ENCODE measurements around the gene TMEM242.

TMEM242 gene

DNA sequence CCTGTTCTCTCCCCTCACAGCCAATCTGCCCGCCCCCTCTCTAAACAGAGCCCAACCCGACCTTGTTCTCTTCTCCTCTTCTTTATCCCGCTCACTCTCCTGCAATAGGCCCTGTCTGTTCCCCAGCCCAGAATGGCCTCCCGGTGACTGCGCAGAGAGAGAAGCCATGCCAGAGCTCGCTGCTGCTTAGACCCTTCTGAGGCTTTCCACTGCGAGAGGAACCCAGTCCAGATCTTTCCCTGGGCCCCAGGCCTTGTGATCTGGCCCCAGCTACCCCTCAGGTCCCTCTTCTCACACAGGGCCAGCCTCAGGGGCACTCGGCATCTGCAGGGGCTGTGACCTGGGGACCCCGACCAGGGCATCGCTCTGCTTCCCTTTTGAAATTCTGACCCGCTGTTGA lies 58.1 kb downstream of the TMEM242 start:
- Mint-ChIP-seq H3K27ac (no peak overlapping the region), H3K27me3 (no peaks in the 10 kb centered on the region), H3K4me1 (ENCODE audit: low read depth) (no peaks in the 10 kb centered on the region), H3K36me3 (ENCODE audit: low read depth) (no peaks in the 10 kb centered on the region), H3K4me3 (no peak overlapping the region), H3K9me3 (peaks cover 3% of the 10 kb centered on the region)
- no peak for DNase-seq

DNA sequence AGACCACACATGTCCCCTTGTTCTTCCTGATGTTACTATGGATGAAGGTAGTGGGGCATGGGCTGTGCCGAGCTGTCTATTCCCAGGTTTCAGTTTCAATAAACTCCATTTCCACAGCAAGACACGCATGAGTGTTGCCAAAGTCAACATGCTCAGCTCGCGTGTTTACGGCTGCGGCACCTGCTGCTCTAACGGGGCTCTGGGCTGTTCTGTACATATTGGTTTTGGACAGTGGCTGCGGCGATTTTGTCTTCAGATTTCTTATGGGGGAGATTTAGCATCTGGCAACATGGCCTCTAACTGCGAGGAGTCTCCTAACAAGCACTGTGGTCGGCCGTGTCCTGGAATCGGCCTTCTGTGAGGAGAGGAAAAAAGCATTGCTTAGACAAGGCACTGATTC lies 58.6 kb downstream of the TMEM242 start:
- Mint-ChIP-seq H3K4me1 (ENCODE audit: low read depth) (no peaks in the 10 kb centered on the region), H3K27ac (no peak overlapping the region)

DNA sequence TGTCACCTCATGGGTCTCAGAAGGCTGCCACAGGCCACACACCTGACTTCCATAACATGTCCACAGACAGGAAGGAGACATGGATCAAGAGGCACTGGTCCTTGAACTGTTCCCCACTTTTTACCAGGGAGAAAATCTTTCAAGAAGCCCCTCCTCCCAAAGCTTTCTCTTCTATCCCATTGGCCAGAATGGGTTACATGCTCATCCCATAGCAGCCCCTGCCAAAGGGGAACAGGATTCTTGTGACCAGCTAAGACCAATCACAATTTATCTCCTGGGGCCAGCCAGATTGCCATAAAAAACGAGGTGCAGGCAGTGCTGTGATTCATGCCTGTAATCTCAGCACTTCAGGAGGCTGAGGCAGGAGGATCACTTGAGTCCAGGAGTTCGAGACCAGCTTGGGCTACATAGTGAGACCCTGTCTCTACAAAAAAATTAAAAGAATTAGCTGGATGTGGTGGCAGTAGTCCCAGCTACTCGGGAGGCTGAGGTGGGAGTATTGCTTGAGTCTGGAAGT lies 59.4 kb downstream of the TMEM242 start:
- Mint-ChIP-seq H3K4me3 (no peak overlapping the region), H3K9me3 (no peaks in the 10 kb centered on the region), H3K27me3 (no peaks in the 10 kb centered on the region), H3K36me3 (ENCODE audit: low read depth) (no peaks in the 10 kb centered on the region), H3K27ac (no peak overlapping the region), H3K4me1 (ENCODE audit: low read depth) (peaks cover 1% of the 10 kb centered on the region)
- DNase-seq, result no peak

More for the DNA sequence above, 58.6 kb downstream of the TMEM242 start:
- DNase-seq, result no peak
- no peaks in the 10 kb centered on the region for H3K9me3 Mint-ChIP-seq
- no peak overlapping the region for H3K4me3 Mint-ChIP-seq
- no peaks in the 10 kb centered on the region for H3K27me3 Mint-ChIP-seq
- no peaks in the 10 kb centered on the region for H3K36me3 Mint-ChIP-seq (ENCODE audit: low read depth)

DNA sequence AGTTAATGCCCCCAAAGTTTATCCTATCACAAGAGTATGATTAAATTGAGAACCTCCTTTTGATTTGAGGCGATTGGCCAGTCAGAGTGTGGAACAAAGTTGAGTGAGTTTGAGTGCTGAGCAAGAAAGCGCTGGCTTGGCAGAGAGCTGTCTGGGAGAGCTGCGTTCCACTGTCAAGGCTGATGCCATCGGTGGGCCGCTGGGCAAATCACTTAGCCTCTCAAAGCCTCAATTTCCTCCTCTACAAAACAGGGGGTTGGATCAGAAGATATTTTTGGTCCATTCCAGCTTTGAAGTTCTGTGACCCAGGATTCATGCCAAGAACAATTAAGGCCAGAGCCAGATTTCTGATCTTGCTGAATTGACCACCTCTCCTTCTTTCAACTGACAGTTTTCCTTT lies 60.2 kb downstream of the TMEM242 start:
- H3K36me3 Mint-ChIP-seq (ENCODE audit: low read depth), result no peaks in the 10 kb centered on the region
- no peak overlapping the region for H3K4me3 Mint-ChIP-seq
- no peak for DNase-seq
- peaks cover 1% of the 10 kb centered on the region for H3K4me1 Mint-ChIP-seq (ENCODE audit: low read depth)
- no peaks in the 10 kb centered on the region for H3K9me3 Mint-ChIP-seq
- H3K27ac Mint-ChIP-seq, result no peak overlapping the region
- H3K27me3 Mint-ChIP-seq, result no peaks in the 10 kb centered on the region

DNA sequence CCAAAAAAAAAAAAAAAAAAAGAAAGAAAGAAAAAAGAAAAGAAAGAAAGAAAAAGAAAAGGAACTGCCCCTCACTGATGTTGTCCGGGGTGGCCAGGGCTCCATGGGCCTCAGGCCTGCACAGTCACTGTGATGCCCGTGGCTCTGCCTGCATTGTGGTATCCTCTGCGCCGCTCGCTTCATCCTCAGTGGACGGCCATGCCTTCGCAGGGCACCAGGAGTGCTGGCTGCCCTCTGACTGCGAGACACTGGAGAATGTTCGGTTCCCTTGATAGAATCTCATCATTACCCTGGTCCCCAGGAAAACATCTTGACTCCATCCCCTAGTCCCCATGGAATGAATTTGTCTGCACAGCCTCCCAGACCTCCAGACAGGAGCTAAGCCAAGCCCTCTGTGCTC lies 61.7 kb downstream of the TMEM242 start:
- DNase-seq, result no peak
- no peak overlapping the region for H3K27ac Mint-ChIP-seq
- H3K4me3 Mint-ChIP-seq, result no peak overlapping the region
- H3K4me1 Mint-ChIP-seq (ENCODE audit: low read depth), result peaks cover 1% of the 10 kb centered on the region
- H3K36me3 Mint-ChIP-seq (ENCODE audit: low read depth), result no peaks in the 10 kb centered on the region
- no peaks in the 10 kb centered on the region for H3K27me3 Mint-ChIP-seq
- H3K9me3 Mint-ChIP-seq, result no peaks in the 10 kb centered on the region

DNA sequence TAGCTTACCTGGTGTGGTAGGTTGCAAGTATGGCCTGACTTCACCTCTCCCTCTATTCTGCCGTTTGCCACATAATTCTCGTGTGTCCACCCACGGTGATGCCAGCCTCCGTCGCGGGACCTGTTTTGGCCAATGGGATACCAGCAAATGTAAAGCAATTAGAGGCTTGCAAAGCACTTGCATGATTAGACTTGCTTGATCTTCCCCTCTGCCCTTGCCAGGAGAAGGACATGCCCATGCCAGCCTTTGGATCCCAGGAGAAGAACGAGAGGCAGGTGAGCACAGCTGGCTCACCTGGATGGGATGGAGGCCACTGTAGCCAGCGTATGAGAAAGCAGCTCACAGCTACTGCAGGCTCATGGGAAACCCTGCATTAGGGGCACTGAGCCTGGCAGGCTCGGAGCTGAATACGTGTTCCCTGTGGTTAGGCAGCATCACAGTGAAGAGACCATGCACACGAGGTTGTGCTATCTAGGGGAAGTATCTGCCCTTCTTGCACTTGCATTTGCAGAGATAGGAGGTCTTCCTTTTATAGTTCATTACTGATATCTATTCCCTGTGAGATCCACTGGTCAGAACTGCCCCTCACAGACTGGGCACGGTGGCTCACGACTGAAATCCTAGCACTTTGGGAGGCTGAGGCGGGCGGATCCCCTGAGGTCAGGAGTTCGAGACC lies 62.4 kb downstream of the TMEM242 start:
- H3K27me3 Mint-ChIP-seq, result no peaks in the 10 kb centered on the region
- H3K36me3 Mint-ChIP-seq (ENCODE audit: low read depth), result no peaks in the 10 kb centered on the region
- no peak overlapping the region for H3K4me3 Mint-ChIP-seq
- H3K4me1 Mint-ChIP-seq (ENCODE audit: low read depth), result peaks cover 1% of the 10 kb centered on the region
- no peaks in the 10 kb centered on the region for H3K9me3 Mint-ChIP-seq
- no peak for DNase-seq
- no peak overlapping the region for H3K27ac Mint-ChIP-seq

DNA sequence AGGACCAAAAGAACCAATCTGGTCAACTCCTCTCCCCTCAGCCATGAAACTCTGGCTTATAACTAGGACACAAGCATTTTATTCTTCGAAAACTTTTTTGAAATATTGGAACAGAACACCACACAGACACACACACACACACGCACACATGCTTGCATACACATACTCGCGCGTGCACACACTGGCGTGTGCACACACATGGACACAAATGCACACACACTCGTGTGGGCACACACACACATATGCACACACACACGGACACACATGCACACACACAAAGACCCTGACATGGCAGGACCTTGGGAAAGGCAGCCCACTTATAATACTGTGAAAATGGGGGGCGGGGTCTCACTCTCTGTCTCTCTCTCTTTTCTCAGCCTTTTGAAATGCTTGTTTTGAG lies 63.9 kb downstream of the TMEM242 start:
- H3K36me3 Mint-ChIP-seq (ENCODE audit: low read depth), result no peaks in the 10 kb centered on the region
- no peak for DNase-seq
- H3K9me3 Mint-ChIP-seq, result no peaks in the 10 kb centered on the region
- H3K4me3 Mint-ChIP-seq, result no peak overlapping the region
- H3K27me3 Mint-ChIP-seq, result no peaks in the 10 kb centered on the region
- peaks cover 1% of the 10 kb centered on the region for H3K4me1 Mint-ChIP-seq (ENCODE audit: low read depth)
- H3K27ac Mint-ChIP-seq, result no peak overlapping the region

DNA sequence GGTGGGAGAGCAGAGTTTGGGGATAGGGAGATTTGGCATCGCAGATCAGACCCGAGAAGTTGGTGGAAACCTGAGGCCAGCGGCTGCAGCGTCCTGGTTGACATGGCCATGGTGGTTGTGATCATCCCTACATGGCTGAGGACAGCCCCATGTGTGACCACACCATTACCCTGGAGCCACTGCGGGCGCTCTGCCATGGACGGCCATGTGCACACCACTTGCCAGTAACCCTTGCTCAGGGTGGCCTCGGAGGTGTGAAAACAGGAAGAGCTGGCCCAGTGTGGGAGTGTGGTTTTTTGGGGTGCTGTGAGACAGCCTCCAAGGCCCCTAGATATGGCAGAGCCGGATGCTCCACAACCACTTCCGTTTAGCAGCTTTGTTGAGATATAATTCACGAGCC lies 64.4 kb downstream of the TMEM242 start:
- no peak for DNase-seq

DNA sequence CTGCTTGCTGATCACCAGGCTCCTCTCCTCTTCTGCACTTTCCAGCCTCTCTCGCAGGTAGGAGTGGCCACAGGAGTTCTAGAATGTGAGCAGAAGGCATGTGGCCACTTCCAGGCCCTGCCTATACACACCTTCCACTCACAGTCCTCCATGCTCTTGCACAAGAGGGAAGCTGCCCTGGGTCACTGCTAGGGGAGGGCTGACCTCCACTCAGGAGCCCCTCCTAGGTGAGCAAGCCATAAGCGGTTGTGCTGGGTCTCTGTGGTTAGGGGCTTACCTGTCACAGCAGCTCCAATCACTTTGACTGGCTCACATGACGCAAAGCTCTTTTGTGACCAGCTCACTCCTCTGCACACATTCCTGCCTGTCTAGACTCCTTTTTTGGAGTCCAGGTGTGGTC lies 68.2 kb downstream of the TMEM242 start:
- no peaks in the 10 kb centered on the region for H3K9me3 Mint-ChIP-seq
- H3K36me3 Mint-ChIP-seq (ENCODE audit: low read depth), result no peaks in the 10 kb centered on the region
- H3K4me1 Mint-ChIP-seq (ENCODE audit: low read depth), result peaks cover 1% of the 10 kb centered on the region
- no peak overlapping the region for H3K27ac Mint-ChIP-seq
- H3K4me3 Mint-ChIP-seq, result no peak overlapping the region
- DNase-seq, result no peak
- no peaks in the 10 kb centered on the region for H3K27me3 Mint-ChIP-seq

More for the DNA sequence above, 64.4 kb downstream of the TMEM242 start:
- no peak overlapping the region for H3K27ac Mint-ChIP-seq
- H3K9me3 Mint-ChIP-seq, result no peaks in the 10 kb centered on the region
- no peaks in the 10 kb centered on the region for H3K36me3 Mint-ChIP-seq (ENCODE audit: low read depth)
- H3K4me1 Mint-ChIP-seq (ENCODE audit: low read depth), result peaks cover 1% of the 10 kb centered on the region
- H3K4me3 Mint-ChIP-seq, result no peak overlapping the region
- no peaks in the 10 kb centered on the region for H3K27me3 Mint-ChIP-seq

DNA sequence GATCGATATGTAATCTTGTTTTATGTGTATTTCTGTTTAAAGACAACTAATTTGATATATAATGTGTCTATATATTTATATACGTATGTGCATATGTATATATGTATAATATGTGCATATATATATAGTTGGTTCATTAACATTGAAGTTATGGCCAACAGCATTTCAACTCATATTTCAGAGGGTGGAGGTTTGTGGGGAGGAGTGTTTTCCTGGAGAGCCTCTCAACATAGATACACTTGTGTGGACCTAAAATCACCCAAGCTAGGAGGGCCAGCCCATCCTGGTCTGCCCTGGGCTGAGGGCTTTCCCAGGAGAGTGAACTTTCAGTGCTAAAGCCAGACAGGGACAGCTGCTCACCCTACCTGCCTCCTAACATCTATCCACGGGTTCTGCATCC lies 68.8 kb downstream of the TMEM242 start:
- Mint-ChIP-seq H3K27ac (no peak overlapping the region), H3K9me3 (no peaks in the 10 kb centered on the region), H3K27me3 (no peaks in the 10 kb centered on the region), H3K4me3 (no peak overlapping the region), H3K36me3 (ENCODE audit: low read depth) (no peaks in the 10 kb centered on the region), H3K4me1 (ENCODE audit: low read depth) (peaks cover 1% of the 10 kb centered on the region)
- DNase-seq, result no peak

DNA sequence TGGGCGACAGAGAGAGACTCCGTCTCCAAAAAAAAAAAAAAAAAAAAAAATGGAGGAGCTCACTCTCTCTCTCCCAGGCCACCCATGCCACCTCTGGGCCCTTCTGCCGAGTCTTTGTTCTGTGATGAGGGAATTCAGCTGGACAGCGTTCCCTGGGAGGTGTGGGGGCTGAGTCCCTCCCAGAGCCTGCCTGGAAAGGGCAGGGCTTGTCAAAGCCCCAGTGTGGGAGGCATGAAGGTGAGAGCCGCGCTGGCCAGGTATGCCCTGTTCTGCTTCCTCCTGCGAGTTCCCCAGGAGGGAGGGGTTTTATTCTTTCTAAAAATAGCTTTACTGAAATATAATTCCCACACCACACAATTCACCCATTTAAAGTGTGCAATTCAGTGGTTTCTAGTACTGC lies 69.6 kb downstream of the TMEM242 start:
- H3K4me3 Mint-ChIP-seq, result no peak overlapping the region
- no peak overlapping the region for H3K27ac Mint-ChIP-seq
- no peaks in the 10 kb centered on the region for H3K36me3 Mint-ChIP-seq (ENCODE audit: low read depth)
- H3K27me3 Mint-ChIP-seq, result no peaks in the 10 kb centered on the region
- DNase-seq, result no peak
- no peaks in the 10 kb centered on the region for H3K4me1 Mint-ChIP-seq (ENCODE audit: low read depth)
- peaks cover 1% of the 10 kb centered on the region for H3K9me3 Mint-ChIP-seq

DNA sequence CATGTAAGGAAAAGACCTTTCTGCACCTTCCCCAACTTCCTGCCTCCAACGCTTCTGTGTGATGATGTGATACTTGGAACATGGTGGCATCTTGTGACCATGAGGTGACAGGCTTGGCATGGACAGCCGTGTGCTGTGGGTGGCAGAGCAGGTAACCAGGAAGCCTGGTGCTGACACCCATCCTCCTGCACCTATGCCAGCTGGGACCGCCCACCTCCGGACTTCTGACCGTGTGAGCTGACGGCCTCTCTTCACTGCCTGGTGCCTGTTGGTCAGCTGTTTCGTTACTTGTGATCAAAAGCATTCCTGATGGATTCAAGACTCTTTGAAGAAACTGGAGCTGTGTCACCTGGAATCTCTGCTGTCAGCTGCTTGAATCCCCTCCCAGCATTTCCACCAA lies 70.3 kb downstream of the TMEM242 start:
- Mint-ChIP-seq H3K36me3 (ENCODE audit: low read depth) (no peaks in the 10 kb centered on the region), H3K4me3 (no peak overlapping the region), H3K4me1 (ENCODE audit: low read depth) (no peaks in the 10 kb centered on the region), H3K27me3 (no peaks in the 10 kb centered on the region), H3K27ac (no peak overlapping the region), H3K9me3 (peaks cover 5% of the 10 kb centered on the region)
- no peak for DNase-seq

DNA sequence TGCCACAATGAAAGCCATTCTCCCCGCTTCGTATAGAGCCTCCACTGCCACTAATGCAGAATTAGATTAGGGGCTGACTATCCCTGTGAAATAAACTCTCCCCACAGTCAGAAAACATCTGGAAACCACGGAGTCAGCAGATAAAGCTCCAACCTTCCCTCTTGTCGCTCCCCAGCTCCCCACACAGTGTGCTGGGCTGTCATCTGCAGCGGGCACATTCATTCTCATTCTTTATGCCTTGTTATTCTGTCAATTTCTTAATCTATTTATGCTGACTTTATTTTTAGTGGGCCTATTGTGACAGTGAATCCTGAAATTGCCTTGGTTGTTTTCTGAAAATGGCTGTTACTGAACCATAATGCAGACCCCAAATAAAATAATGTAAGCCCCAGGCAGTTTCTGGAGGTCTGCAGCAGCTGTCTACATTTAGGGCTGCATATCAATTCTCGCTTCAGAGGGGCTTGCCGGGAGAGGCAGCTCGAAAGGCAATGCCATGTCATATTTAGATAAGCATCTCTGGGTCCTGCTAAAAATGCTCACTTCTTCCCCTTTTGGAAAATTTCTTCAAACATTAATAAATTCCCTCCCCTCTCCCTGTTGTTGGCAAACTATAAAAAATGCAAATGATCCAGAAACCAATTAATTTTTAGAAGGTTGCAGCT lies 71.6 kb downstream of the TMEM242 start:
- no peak overlapping the region for H3K4me3 Mint-ChIP-seq
- no peaks in the 10 kb centered on the region for H3K27me3 Mint-ChIP-seq
- peaks cover 5% of the 10 kb centered on the region for H3K9me3 Mint-ChIP-seq
- H3K27ac Mint-ChIP-seq, result no peak overlapping the region
- no peaks in the 10 kb centered on the region for H3K36me3 Mint-ChIP-seq (ENCODE audit: low read depth)
- no peak for DNase-seq
- H3K4me1 Mint-ChIP-seq (ENCODE audit: low read depth), result no peaks in the 10 kb centered on the region

DNA sequence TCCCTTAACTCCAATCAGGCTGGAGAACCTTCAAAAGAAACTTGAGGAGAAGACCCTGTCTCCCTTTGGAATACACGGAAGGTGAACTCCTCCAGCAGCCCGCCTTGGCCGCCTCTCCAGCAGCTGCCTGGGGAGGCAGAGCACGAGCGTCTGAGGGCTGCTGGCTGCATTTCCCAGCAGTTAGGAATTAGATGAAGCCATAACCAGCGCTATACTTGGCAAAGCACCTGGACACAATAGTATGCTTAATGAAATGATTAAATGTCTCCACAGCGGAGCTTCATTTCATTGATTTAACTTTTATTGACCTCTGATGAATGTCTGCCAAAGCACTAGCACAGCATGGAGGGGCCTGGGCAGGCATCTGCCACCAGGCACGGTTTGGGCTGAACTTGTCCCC lies 73.5 kb downstream of the TMEM242 start:
- H3K27ac Mint-ChIP-seq, result no peak overlapping the region
- no peaks in the 10 kb centered on the region for H3K27me3 Mint-ChIP-seq
- DNase-seq, result no peak
- no peaks in the 10 kb centered on the region for H3K36me3 Mint-ChIP-seq (ENCODE audit: low read depth)
- no peaks in the 10 kb centered on the region for H3K4me1 Mint-ChIP-seq (ENCODE audit: low read depth)
- no peak overlapping the region for H3K4me3 Mint-ChIP-seq
- peaks cover 5% of the 10 kb centered on the region for H3K9me3 Mint-ChIP-seq

DNA sequence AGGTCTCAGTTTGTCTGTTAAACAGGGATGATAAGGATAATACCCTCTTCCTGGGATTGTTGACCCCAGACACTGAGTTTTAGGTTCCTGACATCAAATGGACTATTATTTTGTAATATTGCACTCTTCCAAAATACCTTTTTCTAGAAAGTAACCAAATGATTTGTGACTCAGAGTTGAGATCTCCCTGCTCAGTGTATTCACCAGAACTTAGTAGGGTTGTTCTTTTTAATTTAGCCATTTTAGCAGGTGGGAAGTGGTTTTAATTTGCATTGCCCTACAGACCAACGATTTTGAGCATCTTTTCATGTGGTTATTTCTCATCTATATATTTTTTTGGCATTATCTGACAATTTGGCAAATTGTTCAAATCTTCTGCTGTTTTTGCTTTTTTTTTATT lies 75.1 kb downstream of the TMEM242 start:
- no peaks in the 10 kb centered on the region for H3K4me1 Mint-ChIP-seq (ENCODE audit: low read depth)
- no peak overlapping the region for H3K4me3 Mint-ChIP-seq
- H3K9me3 Mint-ChIP-seq, result peaks cover 5% of the 10 kb centered on the region
- H3K27ac Mint-ChIP-seq, result no peak overlapping the region
- H3K27me3 Mint-ChIP-seq, result no peaks in the 10 kb centered on the region
- DNase-seq, result no peak
- no peaks in the 10 kb centered on the region for H3K36me3 Mint-ChIP-seq (ENCODE audit: low read depth)

Measured in activated T-cell treated with anti-CD3 and anti-CD28 coated beads, Interleukin-2, amount 50 U/mL, for 24 hours (primary cell).